HepG2 (cell line): ENCODE data around the gene ADAMTS8.

Experiments
- CTCF ChIP-seq: sonication (generic); formaldehyde crosslinking; IDR thresholded peaks from 2 replicates; pipeline ENCODE4 v1.5.0; 2020; ENCODE audit warnings: mild to moderate bottlenecking, missing genetic modification reagents, moderate library complexity
- JUND ChIP-seq: sonication (generic); formaldehyde crosslinking; IDR thresholded peaks from 2 replicates; pipeline ENCODE4 v1.8.0; 2022; ENCODE audit warnings: mild to moderate bottlenecking, missing genetic modification reagents
- POLR2AphosphoS2 ChIP-seq: IDR thresholded peaks from 2 replicates; pipeline ENCODE4 v1.6.1; 2011; ENCODE audit warnings: low read depth, low read length, improper control_type of control experiment
- POLR2G ChIP-seq: fragments of 200-400 bp; formaldehyde crosslinking; IDR thresholded peaks from 2 replicates; pipeline ENCODE4 v1.6.1; 2018; ENCODE audit warnings: mild to moderate bottlenecking, low read depth, low read length, moderate library complexity
- SMAD3 ChIP-seq: sonication (generic); formaldehyde crosslinking; IDR thresholded peaks from 2 replicates; pipeline ENCODE4 v1.4.0; 2020; ENCODE audit warnings: missing genetic modification reagents
- SUZ12 ChIP-seq: fragments of 150-350 bp; IDR thresholded peaks from 2 replicates; pipeline ENCODE4 v1.6.1; 2014; ENCODE audit warnings: low read depth, low read length
- TBX3 ChIP-seq: fragments of 450-650 bp; IDR thresholded peaks from 2 replicates; pipeline ENCODE4 v1.6.1; 2017; ENCODE audit warnings: antibody characterized with exemption, mild to moderate bottlenecking, inconsistent platforms, borderline replicate concordance
- ZEB1 ChIP-seq: IDR thresholded peaks from 2 replicates; pipeline ENCODE4 v1.6.1; 2012; ENCODE audit warnings: mild to moderate bottlenecking, low read depth, inconsistent platforms; ENCODE audit not compliant: insufficient replicate concordance
- TF ChIP-seq, protein P1 (sequence below): sonication (generic); formaldehyde crosslinking; IDR thresholded peaks from 2 replicates; pipeline ENCODE4 v1.4.0; 2020; ENCODE audit warnings: mild to moderate bottlenecking, missing genetic modification reagents

GRCh38 chr11:130416530-130416882 lies 11.9 kb downstream of the ADAMTS8 start:
- no peak for TF ChIP-seq POLR2AphosphoS2
- no peak for TF ChIP-seq SMAD3 (CRISPR knock-in tag)
- no peak for TF ChIP-seq POLR2G
- no peak for TF ChIP-seq CTCF (CRISPR knock-in tag)
- TF ChIP-seq, protein P1, sequence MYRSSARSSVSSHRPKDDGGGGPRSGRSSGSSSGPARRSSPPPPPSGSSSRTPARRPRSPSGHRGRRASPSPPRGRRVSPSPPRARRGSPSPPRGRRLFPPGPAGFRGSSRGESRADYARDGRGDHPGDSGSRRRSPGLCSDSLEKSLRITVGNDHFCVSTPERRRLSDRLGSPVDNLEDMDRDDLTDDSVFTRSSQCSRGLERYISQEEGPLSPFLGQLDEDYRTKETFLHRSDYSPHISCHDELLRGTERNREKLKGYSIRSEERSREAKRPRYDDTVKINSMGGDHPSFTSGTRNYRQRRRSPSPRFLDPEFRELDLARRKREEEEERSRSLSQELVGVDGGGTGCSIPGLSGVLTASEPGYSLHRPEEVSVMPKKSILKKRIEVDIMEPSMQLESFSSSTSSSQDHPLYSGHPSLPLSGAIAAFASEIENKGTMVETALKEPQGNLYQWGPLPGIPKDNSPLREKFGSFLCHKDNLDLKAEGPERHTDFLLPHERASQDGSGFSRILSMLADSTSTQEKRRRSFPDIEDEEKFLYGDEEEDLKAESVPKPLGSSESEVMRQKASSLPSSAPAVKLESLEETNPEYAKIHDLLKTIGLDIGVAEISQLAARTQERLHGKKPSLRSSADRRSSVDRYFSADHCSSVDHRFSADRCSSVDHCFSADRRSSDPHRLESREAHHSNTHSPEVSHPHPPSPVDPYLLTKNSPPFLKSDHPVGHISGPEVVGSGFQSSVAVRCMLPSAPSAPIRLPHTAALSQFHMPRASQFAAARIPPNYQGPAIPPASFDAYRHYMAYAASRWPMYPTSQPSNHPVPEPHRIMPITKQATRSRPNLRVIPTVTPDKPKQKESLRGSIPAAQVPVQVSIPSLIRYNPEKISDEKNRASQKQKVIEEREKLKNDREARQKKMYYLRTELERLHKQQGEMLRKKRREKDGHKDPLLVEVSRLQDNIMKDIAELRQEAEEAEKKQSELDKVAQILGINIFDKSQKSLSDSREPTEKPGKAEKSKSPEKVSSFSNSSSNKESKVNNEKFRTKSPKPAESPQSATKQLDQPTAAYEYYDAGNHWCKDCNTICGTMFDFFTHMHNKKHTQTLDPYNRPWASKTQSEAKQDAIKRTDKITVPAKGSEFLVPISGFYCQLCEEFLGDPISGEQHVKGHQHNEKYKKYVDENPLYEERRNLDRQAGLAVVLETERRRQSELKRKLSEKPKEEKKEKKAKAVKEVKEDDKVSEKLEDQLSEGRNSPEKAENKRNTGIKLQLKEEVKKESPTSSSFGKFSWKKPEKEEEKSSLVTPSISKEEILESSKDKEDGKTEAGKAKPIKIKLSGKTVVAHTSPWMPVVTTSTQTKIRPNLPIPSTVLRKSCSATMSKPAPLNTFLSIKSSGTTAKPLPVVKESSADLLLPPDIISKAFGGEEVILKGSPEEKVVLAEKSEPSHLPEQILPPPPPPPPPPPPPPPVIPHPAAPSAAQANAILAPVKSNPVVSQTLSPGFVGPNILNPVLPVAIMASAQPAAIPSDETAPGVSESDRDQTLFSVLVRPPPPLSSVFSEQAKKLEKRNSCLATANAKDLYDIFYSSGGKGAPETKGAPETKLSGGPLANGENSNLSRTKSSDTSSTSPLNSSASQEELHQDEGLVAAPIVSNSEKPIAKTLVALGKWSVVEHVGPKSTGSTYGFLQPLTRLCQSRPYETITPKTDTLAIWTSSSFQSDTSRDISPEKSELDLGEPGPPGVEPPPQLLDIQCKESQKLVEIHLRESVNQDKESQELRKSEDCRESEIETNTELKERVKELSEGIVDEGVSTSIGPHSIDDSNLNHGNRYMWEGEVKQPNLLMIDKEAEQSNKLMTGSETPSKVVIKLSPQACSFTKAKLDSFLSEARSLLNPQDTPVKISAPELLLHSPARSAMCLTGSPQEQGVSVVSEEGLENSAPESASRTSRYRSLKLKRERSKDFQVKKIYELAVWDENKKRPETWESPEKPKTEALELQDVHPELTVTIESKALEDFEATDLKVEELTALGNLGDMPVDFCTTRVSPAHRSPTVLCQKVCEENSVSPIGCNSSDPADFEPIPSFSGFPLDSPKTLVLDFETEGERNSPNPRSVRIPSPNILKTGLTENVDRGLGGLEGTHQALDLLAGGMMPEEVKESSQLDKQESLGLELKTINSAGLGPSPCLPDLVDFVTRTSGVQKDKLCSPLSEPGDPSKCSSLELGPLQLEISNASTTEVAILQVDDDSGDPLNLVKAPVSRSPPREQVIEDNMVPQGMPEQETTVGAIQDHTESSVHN (CRISPR knock-in tag) = no peak
- no peak for TF ChIP-seq ZEB1
- no peak for TF ChIP-seq SUZ12
- no peak for TF ChIP-seq TBX3
- no peak for TF ChIP-seq JUND
